ENCODE measurements around the gene RRP36.
A peak's percentile ranks its signal among the peaks of the same experiment; 100 is the strongest.
"Not testable (repeated sequence)": the region's sequence is repeated elsewhere in the genome, so short reads cannot be mapped to it uniquely, and the experiment has no call there.

Gene RRP36

GRCh38 chr6:43021270-43022047, at the start of gene RRP36:
Gene RRP36, plus strand, starts transcription at chr6:43021623. Its CDS starts 32 bp downstream, at chr6:43021655.
- DNase-seq (ENCODE audit: low spot score) (peak; percentile 91), FAIRE-seq (no peak)

GRCh38 chr6:42971746-42972327, 49.6 kb upstream of the RRP36 start:
- FAIRE-seq: no peak

GRCh38 chr6:42973926-42974325, 47.5 kb upstream of the RRP36 start:
- no peak for DNase-seq (ENCODE audit: low spot score)
- FAIRE-seq: no peak

More at GRCh38 chr6:42971746-42972327, 49.6 kb upstream of the RRP36 start:
- no peak for DNase-seq (ENCODE audit: low spot score)

DNA sequence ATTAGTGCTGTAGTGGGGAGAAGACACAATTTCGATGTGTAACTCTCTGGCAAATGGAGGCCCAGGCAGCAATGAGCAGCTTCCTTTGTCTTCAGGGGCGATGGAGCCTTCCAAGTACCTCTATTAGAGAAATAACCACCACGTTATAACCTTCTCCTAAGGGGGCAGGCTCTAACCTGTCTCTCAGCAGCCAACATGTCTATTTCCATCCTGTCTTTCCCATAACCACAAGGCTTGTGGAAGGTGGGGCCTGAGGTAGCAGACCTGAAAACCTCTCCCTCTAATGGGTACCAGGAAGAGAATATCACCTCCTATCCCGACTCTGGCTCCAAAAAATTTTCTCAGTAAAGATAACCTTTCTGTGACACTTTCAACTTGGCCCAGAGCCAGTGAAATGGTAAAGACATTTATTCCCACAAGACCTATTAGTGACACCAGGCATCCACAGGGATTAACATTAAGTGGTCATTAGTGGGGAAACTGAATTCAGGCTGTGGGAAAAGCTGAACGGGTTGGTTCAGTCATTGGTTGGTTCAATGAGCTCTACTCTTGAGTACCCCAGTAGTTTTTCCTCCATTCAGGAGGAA, 46.4 kb upstream of the RRP36 start:
- DNase-seq (ENCODE audit: low spot score) (no peak), FAIRE-seq (no peak)

GRCh38 chr6:42978487-42978838, 43.0 kb upstream of the RRP36 start:
- DNase-seq (ENCODE audit: low spot score) (peak; percentile 40), FAIRE-seq (no peak)

DNA sequence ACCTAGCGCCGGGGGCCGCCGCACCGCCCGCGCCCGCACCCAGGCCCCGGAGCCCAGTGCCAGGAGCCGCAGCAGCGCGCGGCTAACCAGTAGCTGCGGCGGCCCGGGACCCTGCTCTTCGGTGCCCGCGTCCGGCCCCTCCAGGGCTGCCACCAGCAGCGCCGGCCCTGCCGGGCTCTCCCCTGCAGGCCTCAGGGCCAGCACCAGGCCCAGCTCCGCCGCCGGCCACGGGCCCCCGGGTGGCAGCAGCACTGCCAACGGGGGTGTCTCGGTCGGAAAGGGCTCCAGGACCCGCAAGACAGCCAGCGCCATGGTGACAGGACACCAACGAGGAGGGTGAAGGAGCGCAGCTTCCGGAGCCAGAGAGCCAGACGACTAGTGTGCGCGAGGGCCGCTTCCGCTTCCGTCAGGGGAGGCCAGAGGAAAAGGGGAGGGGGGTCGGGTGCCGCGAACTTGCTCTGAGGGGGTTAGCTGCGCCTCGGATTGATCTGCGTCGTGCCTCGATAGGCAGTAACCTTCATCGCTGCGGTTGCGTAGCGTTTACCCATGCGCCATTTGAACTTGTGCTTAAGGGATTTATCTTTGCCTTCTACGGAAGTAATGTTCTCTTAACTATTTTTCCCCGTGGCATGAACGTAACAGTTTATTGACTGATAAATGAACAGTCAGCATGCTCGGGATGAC, 42.4 kb upstream of the RRP36 start, which contains the start of gene PEX6:
Gene PEX6, minus strand, starts transcription at position 343 of the 684 bp plus-strand sequence. Its CDS starts 31 bp downstream, at position 312.
- FAIRE-seq: no peak
- DNase-seq (ENCODE audit: low spot score): peak; percentile 84

DNA sequence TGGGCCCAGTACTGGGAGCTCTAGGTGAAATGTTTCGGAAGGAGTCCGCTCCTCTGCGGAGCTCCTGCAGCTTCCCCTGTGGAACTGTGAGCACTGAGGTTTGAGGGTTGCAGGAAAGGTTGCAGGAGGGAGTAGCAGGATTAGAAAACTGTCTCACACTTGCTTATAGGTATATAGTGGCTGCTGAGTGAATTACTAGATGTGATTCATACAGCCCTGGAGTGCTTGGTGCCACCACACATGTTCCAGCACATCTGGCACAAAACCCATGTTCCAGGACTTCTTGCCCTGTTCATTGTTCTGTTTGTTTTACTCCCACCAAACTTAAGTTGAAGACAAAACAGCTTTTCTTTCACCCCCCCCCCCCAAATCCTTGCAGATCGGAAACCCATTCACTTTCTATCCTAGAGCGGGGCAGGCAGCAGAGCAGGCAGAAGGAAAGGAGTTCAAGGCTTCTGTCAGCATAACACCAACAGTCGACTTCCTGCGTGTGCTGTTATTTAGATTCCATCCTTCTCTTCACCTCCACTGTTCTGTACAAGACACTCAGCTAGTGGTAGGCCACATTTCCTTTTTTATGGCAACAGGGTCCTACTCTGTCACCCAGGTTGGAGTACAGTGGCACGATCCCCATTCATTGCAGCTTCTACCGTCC, 41.8 kb upstream of the RRP36 start:
- DNase-seq (ENCODE audit: low spot score): peak; percentile 26
- FAIRE-seq: no peak

DNA sequence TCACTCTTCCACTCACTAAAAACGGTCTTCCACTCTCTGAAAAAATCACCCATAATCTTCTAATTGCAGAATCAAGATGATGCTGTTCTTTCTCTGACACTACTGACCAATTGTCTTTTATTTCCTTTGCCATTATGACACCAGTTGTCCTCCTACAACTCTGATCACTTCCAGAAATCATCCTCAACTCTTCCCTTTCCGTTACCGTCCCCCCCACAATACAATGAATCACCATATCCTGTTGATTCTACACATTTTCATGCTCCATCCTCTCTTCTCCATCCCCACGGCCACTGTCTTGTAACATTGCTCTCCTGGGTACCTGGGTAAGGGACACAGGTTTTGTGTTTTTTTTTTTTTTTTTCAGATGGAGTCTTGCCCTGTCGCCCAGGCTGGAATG, 39.6 kb upstream of the RRP36 start:
- FAIRE-seq (no peak), DNase-seq (ENCODE audit: low spot score) (no peak)

- FAIRE-seq: no peak
- DNase-seq (ENCODE audit: low spot score): peak; percentile 98
Observed at GRCh38 chr6:42984001-42984923, 37.2 kb upstream of the RRP36 start, which contains the start of gene PPP2R5D. Gene PPP2R5D, plus strand, starts transcription at chr6:42984570. Its CDS starts 108 bp downstream, at chr6:42984678.

GRCh38 chr6:42984924-42985475, 36.4 kb upstream of the RRP36 start:
- FAIRE-seq (no peak), DNase-seq (ENCODE audit: low spot score) (peak; percentile 15)

DNA sequence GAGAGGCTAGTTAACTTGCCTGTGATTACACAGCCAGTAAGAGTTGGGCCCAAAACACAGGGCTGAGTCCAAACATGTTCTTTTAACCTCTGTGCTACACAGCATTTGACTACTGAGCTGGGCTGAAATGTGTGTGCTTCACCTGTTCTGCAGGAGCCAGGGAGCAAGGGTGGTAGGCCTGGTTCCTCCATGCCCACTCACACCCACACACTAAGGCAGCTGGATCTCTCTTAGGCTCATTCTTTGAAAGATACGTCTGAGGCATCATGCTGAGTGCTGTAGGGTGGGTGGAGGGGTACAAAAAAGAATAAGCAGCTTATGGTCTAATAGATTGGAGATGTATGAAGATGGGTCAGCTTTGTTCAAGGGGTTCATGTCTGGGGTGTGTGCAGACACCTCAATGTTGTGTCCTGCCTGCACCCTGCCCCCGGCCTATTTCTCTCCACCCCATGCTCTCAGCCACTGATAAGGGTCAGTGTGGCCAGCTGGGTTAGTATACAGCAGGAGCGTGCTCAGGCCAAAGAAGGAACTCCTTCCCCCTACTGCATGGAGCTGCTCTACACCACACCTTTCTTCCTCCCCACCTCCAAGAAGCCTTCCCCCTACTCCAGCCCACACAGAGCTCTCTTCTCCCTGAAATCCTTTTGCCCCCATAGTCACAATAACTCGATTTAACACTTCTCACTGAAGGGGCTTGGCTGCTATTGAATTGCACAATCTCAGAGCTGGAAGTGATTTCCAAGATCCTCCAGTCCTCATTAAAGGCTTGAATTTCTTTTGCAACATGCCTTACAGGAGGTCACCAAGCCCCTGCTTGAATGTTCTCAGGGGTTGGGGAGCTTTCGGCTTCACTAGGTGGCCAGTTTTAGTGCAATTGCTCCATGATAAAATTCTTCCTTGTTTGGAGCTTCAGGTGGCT, 33.6 kb upstream of the RRP36 start:
- DNase-seq (ENCODE audit: low spot score): no peak
- no peak for FAIRE-seq

- FAIRE-seq (no peak), DNase-seq (ENCODE audit: low spot score) (no peak)
Observed at GRCh38 chr6:42988486-42989020, 32.9 kb upstream of the RRP36 start.

DNA sequence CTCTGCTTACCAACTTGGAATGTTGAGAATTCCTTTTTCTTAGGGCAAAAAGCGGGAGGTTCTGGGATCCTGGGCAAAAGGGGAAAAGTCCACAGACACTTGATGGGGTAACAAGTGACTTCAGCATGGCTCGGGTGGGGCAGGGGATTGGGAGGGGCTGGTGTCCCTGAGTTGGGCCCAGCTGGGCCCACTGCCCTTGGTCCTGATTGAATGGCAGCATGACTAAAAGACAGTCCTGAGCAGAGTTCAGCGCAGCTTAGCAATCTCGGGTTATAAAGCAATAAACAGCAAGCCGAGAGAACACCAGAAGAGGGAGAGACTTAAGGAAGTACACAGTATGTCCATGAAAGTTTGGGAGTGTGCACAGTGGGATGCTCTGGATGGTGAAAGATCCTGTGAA, 31.5 kb upstream of the RRP36 start:
- FAIRE-seq (no peak), DNase-seq (ENCODE audit: low spot score) (no peak)

DNA sequence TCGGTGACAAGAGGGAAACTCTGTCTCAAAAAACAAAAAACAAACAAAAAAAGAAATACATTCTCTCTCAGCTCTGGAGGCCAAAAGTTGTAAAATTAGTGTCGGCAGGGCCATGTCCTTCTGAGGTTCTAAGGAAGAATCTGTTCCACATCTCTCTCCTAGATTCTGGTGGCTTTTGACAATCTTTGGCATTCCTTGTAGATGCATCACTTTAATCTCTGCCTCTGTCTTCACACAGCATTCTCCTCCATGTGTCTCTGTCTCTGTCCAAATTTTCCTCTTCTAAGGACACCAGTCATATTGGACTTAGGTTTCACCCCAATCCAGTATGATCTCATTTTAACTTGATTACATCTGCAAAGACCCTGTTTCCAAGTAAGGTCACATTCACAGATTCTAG, 28.0 kb upstream of the RRP36 start:
- no peak for FAIRE-seq
- DNase-seq (ENCODE audit: low spot score): no peak

DNA sequence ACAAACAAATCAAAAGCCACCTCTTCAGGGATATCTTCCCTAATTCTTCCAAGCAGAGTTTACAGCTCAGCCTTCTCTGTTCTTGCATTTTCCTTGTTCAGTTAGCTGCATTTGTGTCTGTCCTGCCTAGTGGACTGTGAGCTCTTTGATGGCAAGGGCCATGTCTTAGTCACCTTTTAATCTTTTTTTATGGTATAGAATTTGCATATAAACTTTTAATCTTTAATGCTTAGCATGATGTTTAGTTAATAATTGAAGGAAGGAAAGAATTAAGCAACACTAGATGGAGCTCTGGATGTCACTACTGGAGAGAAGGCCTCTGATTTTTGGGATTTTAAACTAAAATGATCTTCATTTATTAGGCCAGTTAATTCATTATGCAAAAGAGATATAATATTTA, 24.9 kb upstream of the RRP36 start:
- FAIRE-seq: no peak
- no peak for DNase-seq (ENCODE audit: low spot score)

DNA sequence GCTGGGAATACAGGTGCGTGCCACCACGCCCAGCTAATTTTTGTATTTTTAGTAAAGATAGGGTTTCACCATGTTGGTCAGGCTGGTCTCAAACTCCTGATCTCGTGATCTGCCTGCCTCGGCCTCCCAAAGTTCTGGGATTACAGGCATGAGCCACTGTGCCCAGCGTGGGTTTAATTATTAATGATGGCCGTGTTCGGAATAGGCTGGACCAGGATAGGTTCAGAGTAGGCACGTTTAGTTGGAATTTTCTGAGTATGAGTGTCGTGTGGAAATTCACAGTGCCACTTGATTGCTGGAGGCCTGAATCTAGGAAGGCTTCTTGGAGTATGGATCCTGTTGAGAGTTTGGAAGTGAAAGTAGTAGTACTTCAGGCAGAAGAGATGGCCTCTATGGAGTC, 23.2 kb upstream of the RRP36 start:
- FAIRE-seq; DNase-seq (ENCODE audit: low spot score): not testable (repeated sequence)

DNA sequence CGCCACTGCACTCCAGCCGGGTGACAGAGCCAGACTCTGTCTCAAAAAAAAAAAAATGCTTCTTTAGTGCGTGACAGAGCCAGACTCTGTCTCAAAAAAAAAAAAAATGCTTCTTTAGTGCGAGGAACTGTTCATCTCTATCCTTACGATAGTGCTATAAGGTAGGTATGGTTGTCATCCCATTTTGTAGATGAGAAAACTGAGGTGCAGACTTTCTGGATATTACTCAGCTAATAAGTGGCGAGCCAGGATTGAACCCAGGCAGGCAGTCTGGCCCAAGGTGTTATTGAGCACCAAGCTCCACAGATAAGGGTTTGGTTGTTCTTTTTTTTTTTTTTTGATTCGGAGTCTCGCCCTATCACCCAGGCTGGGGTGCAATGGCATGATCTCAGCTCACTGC, 19.6 kb upstream of the RRP36 start:
- DNase-seq (ENCODE audit: low spot score): no peak
- FAIRE-seq: no peak

DNA sequence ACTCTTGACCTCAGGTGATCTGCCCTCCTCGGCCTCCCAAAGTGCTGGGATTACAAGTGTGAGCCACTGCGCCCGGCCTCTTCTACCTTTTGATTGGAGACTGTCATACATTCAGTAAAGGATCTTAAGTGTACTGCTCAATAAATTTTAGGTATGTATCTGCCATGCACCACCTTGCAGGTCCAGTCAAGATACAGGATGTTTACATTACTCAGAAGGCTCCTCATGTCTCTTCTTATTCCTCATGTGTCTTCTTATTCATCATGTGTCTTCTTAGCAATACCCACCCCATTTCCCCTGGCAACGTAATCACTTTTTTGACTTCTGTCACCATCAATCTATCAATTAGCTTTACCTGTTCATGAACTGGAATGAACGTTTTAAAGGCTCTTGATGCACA, 15.6 kb upstream of the RRP36 start:
- no peak for FAIRE-seq
- DNase-seq (ENCODE audit: low spot score): no peak

DNA sequence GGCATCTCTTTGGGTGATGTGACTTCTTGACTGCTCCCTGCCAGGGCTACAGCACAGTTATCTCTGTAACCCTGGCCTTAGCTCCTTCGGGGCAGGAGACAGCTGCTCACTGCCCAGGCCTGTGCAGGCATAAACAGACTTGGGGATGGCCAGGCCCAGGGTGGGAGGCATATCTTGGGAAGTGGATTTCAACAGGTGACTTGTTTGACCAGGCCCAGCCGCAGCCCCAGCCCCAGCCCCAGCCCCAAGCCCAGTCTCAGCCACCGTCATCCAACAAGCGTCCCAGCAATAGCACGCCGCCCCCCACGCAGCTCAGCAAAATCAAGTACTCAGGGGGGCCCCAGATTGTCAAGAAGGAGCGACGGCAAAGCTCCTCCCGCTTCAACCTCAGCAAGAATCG, 15.2 kb upstream of the RRP36 start:
- FAIRE-seq (no peak), DNase-seq (ENCODE audit: low spot score) (no peak)
